PFSK-1 (cell line): ENCODE results near the gene STARD13.

Experiments used
- FOXP2 ChIP-seq: optimal IDR thresholded peaks from 2 replicates; pipeline ENCODE3; 2011; ENCODE audit warnings: borderline replicate concordance, control low read depth, inconsistent platforms; ENCODE audit not compliant: insufficient read depth; ENCODE audit errors: extremely low read length, extremely low read depth
- POLR2AphosphoS5 ChIP-seq: IDR thresholded peaks from 2 replicates; pipeline ENCODE4 v1.6.1; 2012; ENCODE audit warnings: low read depth, mild to moderate bottlenecking, control low read depth, low read length, moderate library complexity
- SIN3A ChIP-seq: IDR thresholded peaks from 2 replicates; pipeline ENCODE4 v1.6.1; 2012; ENCODE audit warnings: mild to moderate bottlenecking, low read length, moderate library complexity, borderline replicate concordance; ENCODE audit not compliant: insufficient read depth
- TAF1 ChIP-seq: IDR thresholded peaks from 2 replicates; pipeline ENCODE4 v1.6.1; 2012; ENCODE audit warnings: low read length, control low read depth, borderline replicate concordance; ENCODE audit not compliant: insufficient read depth
- TF ChIP-seq, protein P1 (sequence below), 2 experiments: IDR thresholded peaks; 2 replicates each; pipeline versions ENCODE4 v1.6.1 to v1.8.0; 2011 to 2012; ENCODE audit warnings: low read depth in 2 of 2, low read length in 2 of 2, control low read depth in 1 of 2, inconsistent platforms in 1 of 2, mild to moderate bottlenecking in 1 of 2, moderate library complexity in 1 of 2; ENCODE audit not compliant: insufficient read depth in 1 of 2

The STARD13 gene

DNA sequence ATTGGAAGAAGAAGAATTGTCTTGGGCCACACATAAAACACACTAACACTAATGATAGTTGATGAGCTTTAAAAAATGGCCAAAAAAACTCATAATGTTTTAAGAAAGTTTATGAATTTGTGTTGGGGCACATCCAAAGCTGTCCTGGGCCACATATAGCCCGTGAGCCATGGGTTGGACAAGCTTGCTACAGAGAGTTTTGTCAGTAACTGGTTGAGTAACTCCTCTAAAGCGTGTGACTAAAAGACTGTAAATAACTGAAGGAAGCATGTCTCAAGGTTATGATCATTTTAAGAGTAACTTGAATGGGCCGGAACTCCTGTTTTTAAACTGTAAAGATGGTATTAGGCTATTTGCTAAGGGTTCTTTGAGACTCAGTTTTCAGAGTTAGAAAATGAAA lies 151.3 kb downstream of the STARD13 start:
- TF ChIP-seq POLR2AphosphoS5 (no peak), FOXP2 (no peak), SIN3A (no peak), TAF1 (no peak)
- TF ChIP-seq, protein P1, sequence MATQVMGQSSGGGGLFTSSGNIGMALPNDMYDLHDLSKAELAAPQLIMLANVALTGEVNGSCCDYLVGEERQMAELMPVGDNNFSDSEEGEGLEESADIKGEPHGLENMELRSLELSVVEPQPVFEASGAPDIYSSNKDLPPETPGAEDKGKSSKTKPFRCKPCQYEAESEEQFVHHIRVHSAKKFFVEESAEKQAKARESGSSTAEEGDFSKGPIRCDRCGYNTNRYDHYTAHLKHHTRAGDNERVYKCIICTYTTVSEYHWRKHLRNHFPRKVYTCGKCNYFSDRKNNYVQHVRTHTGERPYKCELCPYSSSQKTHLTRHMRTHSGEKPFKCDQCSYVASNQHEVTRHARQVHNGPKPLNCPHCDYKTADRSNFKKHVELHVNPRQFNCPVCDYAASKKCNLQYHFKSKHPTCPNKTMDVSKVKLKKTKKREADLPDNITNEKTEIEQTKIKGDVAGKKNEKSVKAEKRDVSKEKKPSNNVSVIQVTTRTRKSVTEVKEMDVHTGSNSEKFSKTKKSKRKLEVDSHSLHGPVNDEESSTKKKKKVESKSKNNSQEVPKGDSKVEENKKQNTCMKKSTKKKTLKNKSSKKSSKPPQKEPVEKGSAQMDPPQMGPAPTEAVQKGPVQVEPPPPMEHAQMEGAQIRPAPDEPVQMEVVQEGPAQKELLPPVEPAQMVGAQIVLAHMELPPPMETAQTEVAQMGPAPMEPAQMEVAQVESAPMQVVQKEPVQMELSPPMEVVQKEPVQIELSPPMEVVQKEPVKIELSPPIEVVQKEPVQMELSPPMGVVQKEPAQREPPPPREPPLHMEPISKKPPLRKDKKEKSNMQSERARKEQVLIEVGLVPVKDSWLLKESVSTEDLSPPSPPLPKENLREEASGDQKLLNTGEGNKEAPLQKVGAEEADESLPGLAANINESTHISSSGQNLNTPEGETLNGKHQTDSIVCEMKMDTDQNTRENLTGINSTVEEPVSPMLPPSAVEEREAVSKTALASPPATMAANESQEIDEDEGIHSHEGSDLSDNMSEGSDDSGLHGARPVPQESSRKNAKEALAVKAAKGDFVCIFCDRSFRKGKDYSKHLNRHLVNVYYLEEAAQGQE (IDR thresholded peaks at IDR 0.05; ENCODE audit: insufficient read depth in 1 of 2, low read depth in 2 of 2, low read length in 2 of 2): no peak

- TF ChIP-seq TAF1 (no peak), FOXP2 (no peak), POLR2AphosphoS5 (no peak), SIN3A (no peak)
- TF ChIP-seq, protein P1 (IDR thresholded peaks at IDR 0.05; ENCODE audit: insufficient read depth in 1 of 2, low read depth in 2 of 2, low read length in 2 of 2): no peak
These were observed 152.7 kb downstream of the STARD13 start for GRCh38 chr13:33132644-33133440.

GRCh38 chr13:33129886-33130285 lies 155.7 kb downstream of the STARD13 start:
- TF ChIP-seq FOXP2 (no peak), TAF1 (no peak), SIN3A (no peak), POLR2AphosphoS5 (no peak)
- TF ChIP-seq, protein P1 (IDR thresholded peaks at IDR 0.05; ENCODE audit: insufficient read depth in 1 of 2, low read depth in 2 of 2, low read length in 2 of 2): no peak

- TF ChIP-seq POLR2AphosphoS5 (no peak), FOXP2 (no peak), TAF1 (no peak), SIN3A (no peak)
- TF ChIP-seq, protein P1 (IDR thresholded peaks at IDR 0.05; ENCODE audit: insufficient read depth in 1 of 2, low read depth in 2 of 2, low read length in 2 of 2): no peak
These were observed 156.3 kb downstream of the STARD13 start for GRCh38 chr13:33129094-33129832.
